ENCODE results near the gene MEG3.

Gene MEG3

DNA sequence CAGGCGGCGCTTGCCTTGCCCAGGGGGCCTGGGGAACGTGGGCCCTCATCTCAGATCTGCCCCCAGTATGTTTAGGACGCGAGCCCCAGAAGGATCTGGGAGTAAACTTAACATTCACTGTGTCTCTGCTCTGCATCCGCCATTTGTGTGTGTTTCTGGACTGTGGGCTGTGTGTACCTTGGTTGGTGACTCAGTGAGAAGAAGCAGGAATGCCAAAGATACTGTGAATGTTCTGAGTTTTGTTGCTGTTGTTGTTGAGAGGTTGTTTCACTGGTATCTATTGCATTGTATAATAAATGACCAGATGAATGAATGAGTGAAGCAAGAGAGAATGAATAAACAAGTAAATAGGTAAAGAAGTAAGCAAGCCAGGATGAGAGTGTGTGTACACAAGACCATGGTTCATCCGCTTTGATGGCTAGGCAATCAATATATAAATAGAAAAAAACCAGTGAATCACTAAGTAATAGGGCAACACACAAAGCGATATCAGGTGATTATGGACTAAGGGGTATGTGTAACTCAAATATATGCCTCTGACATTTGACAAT is 20.5 kb downstream of the MEG3 start:
- no peak for DNase-seq (ENCODE audit: low spot score)

DNA sequence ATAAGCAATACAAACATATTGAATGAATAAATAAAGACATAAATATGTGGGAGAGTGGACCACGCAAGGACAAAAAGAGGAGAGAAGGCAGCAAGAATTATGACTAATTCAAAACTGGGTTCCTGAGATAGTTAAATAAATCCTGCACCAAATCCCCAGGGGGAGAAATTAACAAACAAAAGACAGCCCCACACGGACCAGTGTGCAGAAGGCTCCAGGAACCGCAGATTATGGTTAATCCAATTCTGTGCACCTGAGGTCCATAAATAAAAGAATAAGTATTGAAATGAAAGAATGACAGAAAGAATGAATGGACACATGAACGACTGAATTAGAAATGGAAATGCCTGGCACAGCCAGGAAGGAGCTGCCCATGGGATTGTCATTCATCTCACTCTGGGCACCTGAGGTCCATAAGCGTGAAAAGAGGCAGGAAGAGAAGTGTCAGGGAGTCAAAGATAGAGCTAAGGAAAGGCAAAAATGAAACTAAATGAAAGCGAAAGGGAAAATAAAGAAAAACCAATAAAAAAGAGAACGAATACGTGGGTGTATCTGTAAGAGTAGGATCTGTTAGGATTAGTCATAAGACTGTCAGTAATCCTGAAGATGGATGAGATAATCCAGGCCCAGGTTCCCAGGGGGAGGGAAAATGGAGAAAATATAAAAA is 23.3 kb downstream of the MEG3 start:
- no peak for DNase-seq (ENCODE audit: low spot score)

DNA sequence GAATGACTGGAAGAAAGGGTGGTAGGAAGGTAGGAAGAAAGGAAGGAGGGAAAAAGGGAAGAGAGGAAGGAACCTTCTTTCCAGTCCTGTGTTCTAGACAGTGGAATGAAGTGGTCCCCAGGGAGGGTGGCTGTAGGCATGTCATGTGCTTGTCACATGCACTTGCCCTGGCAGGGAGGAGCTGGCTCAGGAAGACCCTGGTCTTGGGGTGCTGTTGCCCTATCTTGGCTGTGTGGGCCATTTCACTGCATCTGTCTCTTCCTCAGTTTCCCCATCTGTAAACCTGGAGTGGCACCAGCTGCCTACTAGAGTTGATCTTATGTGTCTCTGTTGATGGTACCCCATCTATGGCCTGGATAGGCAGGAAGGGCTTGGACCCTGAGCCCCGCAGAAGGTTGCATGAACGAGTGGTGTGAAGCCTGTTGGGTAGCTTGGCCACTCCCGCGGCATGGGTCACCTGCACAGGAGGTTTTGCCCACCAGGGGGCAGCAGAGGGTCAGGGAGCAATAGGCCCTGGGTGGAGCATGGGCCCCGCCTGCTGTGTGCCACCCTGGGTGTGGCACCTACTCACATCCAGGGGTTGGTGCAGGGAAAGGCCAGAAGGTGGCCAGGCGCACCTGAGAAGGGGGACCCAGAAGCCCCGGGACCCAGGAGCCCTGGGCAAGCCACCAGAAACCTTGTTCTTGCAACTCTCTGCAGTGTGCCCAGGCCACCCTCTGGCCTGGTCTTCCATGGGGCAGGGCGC is 25.1 kb downstream of the MEG3 start:
- DNase-seq (ENCODE audit: low spot score) = peak; percentile 75

DNA sequence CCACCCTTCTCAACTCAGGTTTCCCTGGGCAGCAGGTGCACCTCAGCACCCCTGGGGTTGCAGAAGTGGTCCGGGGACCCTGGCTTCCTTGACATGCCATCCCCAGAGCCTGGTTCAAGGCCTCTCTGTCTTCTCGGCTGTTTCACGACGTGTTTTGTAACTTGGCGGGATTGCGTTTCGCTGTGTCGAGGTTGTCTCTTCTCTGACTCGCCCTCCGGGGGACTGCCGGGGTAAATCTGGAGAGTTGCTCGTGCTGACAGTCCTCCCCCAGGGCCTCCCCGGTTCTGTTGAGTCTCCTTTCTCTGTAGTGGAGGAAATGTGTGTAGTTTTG is 25.6 kb downstream of the MEG3 start:
- DNase-seq (ENCODE audit: low spot score) = no peak

- DNase-seq (ENCODE audit: low spot score) = no peak
Observed at GRCh38 chr14:100851946-100852620, 26.2 kb downstream of the MEG3 start.

DNA sequence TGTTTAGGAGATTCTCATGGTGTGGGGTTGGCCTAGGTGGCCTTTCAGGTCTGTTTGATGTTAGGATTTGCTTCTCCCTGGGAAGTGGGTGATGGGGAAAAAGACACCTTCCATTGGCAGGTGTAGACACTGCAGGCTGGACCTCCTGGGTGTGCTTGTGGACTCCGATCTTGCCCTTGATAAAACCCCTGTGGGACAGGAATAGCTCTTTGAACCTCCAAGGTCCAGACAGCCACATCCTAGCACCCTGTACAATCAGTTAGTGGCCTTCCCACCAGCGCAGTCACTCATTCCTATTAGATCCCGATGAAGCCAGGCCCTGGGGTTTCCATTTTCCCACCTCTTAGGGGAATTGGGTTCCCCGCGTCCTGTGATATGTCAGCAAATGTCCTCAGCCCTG is 28.5 kb downstream of the MEG3 start:
- DNase-seq (ENCODE audit: low spot score) = no peak

DNA sequence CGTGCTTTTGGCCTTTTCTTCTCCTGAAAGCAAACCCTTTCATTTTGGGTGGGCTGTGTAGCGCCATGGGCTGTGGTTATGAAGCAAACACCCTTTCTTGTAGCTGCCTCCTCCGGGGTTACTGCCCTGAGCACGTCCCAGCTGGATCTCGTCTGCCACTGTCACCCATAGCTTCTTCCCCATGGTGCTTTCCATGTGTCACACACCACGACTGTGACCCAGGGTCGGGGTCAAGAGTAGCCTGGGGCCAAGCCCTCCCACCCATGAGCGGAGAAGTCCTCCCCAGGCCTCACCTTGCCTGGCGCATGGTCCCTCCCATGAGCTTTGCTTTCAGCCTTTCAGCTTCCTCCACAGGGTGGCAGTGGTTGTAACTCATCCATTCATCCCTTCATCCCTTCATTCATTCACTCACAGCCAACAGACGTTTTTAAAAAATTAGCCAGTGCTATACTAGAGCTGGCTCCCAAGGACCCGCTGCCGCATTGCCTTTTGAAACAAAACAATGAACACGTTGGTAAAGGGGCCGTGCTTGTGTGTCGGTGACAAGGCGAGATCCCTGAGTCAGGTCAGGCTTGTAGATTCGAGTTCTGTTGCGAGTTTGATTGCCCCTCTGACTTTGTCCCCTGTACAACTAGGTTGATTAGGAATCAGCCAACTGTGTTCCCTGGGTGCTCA is 29.5 kb downstream of the MEG3 start:
- DNase-seq (ENCODE audit: low spot score) = no peak

DNA sequence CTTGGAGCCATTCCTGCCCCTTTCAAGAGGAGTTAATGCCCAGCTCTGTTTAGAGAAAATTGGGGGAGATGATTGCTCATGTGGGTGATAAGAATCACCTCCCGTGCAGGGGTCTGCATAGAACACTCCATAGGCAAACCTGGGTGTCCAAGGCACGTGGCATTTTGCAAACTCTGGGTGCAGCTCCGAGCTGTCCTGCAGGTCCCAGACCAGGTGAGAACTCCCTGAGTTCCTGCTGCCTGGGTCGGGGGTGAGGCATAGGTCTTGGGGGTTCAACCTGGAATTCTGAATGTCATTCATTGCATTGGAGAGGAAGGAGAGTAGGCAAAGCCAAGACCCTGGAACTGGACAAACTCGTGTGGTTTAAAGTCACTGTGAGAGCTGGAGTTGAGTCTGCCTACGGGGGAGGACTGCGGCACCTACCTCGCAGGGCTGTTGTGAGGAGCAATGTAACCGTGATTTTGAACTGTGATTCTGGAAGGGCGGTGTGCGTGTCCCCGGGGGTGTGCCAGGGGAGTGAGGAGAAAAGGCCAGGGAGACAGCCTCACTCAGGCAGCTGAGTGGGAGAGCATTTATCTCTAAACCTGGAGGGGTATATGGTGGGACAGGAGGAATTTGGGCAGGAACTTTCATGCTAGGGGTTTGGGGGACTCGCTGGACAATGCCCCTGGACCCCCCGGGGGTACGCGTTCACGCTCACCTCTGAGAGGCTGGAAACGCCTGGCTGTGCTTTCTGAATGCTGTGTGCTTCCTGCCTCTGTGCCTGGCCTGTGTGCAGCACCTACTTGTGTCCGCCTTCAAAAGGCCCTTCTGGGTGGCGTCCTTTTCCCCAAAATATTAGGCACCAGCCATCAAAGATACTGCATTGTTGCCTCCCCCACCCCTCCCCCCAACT is 30.4 kb downstream of the MEG3 start:
- DNase-seq (ENCODE audit: low spot score) = no peak

DNA sequence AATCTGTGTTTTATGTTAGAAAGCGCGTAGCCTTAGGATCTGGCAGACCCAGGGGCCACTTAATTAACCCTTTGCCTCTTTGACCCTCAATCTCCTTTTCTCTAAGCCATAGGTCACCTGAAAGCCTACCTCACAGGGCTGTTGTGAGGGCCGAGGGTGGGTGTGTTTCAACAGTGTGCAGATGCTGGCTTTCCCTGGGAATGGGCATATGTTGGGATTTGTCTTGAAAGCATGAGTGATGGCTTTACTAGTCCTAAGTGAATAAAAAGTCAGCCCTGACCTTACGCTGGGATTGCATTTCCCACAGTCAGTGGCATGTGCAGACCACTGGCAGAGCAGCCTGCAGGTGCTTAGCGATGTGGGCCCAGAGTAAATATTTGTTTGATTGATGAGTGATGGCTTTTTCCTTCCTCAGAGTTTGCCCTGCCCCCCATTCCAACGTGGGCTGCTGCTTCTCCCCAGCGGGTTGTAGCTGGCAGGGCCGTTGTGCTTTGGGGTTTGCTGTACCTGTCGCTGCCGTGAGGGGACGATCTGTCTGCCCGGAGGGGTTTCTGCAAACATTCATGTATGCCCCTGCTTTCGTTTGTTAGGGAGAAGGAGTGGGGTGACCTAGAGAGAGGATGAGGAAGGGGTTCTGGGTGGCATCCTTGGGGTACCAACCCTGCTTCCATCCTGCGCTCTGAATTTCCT is 31.5 kb downstream of the MEG3 start:
- no peak for DNase-seq (ENCODE audit: low spot score)

- DNase-seq (ENCODE audit: low spot score) = no peak
Observed at GRCh38 chr14:100857923-100858837, 32.3 kb downstream of the MEG3 start.

- DNase-seq (ENCODE audit: low spot score) = no peak
Observed at GRCh38 chr14:100858838-100859220, 32.9 kb downstream of the MEG3 start.

GRCh38 chr14:100859781-100860180 is 33.9 kb downstream of the MEG3 start:
- no peak for DNase-seq (ENCODE audit: low spot score)

- DNase-seq (ENCODE audit: low spot score) = no peak
Observed at GRCh38 chr14:100860556-100861187, 34.8 kb downstream of the MEG3 start.

- DNase-seq (ENCODE audit: low spot score) = no peak
Observed at GRCh38 chr14:100861188-100861936, 35.4 kb downstream of the MEG3 start.

DNA sequence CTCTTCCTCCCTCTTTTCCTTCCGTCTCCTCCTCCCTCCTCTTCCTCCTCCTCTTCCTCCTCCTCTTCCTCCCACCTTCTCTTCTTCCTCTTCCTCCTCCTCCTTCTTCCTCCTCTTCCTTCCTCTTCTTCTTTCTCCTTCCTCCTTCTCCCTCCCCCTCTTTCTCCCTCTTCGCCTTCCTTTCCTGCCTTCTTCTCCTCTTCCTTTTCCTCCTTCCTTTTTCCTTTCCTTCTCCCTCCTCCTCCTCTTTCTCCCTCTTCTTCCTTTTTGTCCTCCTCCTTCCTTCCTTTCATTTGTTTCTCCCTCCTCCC is 36.0 kb downstream of the MEG3 start:
- DNase-seq (ENCODE audit: low spot score) = no peak

DNA sequence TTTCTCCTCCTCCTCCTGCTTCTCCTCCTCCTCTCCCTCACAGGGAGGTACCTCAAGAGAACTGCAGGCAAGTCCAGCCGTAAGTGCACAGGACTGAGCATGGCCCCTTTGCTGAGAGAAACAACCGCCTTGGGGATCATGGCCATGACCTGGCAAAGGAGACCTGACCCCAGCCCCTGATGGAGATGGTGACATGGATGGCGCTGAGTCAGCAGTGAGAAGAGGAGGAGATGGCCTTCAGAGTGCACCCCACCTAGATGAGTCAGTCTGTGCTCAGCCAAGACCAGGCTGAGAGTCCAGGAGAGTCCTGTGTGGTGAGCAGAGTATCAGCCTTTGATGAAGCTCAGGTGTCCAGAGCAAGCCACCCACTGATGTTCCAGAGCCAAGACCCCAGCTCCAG is 36.4 kb downstream of the MEG3 start:
- no peak for DNase-seq (ENCODE audit: low spot score)

DNA sequence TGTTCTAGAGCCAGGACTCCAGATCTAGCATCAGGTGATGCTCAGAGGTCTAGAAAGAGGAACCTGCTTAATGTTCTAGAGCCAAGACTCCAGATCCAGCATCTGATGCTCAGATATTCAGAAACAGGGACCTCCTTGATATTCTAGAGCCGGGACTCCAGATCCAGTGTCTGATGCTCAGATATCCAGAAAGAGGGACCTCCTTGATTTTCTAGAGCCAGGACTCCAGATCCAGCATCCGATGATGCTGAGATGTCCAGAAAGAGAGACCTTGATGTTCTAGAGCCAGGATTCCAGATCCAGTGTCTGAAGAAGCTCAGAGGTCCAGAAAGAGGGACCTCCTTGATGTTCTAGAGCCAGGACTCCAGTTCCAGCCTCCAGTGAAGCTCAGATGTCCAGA is 36.9 kb downstream of the MEG3 start:
- no peak for DNase-seq (ENCODE audit: low spot score)

GRCh38 chr14:100864206-100864605 is 38.3 kb downstream of the MEG3 start:
- no peak for DNase-seq (ENCODE audit: low spot score)
